Psoas muscle (tissue), 8 donors: ENCODE results near the gene JPH3. TPM values are rescaled to one million over a fixed set of nuclear protein-coding genes. Genes with fewer than 3 reads are reported as not detected.

Experiments
- ATAC-seq, 4 donors: fragments of 200-7000 bp; cut with Tn5 transposase; one replicate each; pipeline ENCODE4 v1.9.1; 2020; ENCODE audit warnings: moderate library complexity in 3 of 4, mild to moderate bottlenecking in 2 of 4
- DNase-seq, 2 donors: peaks; one replicate each; pipeline ENCODE4 v3.0.0-alpha.2; 2020
- H3K27ac ChIP-seq: fragments of 200-600 bp; one replicate; pipeline ENCODE4 v1.8.0; 2022
- H3K27me3 ChIP-seq, 3 donors: fragments of 200-600 bp in 1 of 3; one replicate each; pipeline versions ENCODE4 v1.6.1 to v1.8.0; 2013 to 2022; ENCODE audit warnings: low read length in 2 of 3, mild to moderate bottlenecking in 2 of 3, moderate library complexity in 1 of 3; ENCODE audit not compliant: insufficient read depth in 3 of 3
- H3K36me3 ChIP-seq, 2 donors: fragments of 200-600 bp in 1 of 2; one replicate each; pipeline versions ENCODE4 v1.6.1 to v1.8.0; 2013 to 2022; ENCODE audit warnings: low read depth in 1 of 2, mild to moderate bottlenecking in 1 of 2, moderate library complexity in 1 of 2; ENCODE audit not compliant: insufficient read depth in 1 of 2
- H3K4me1 ChIP-seq: fragments of 200-600 bp; one replicate; pipeline ENCODE4 v1.8.0; 2022
- H3K4me3 ChIP-seq: fragments of 200-600 bp; one replicate; pipeline ENCODE4 v1.8.0; 2022; ENCODE audit warnings: mild to moderate bottlenecking
- H3K9me3 ChIP-seq: fragments of 200-600 bp; one replicate; pipeline ENCODE4 v1.8.0; 2022
- CTCF ChIP-seq: fragments of 200-600 bp; IDR thresholded peaks from one replicate; pipeline ENCODE4 v1.8.0; 2022; ENCODE audit warnings: antibody characterized with exemption
- WGBS, 3 donors: extraction: QIAGEN DNeasy Blood & Tissue Kit; methylation state at CpG; one replicate each; pipeline versions ENCODE4 v1.1.6 to v1.1.7; 2013; 5-methylcytosine and 5-hydroxymethylcytosine counted together
- intact Hi-C, 2 donors: fragments of 100-400 bp; cut with DNase I; formaldehyde crosslinking; loops; one replicate each; pipeline versions ENCODE4 v1.11.0 to v1.14.2; 2022
- polyA plus RNA-seq, 3 donors: library from polyadenylated mRNA; stranded (reverse); fragments of 200-250 nt; gene quantifications; one replicate each; pipeline ENCODE4 v1.2.3, GENCODE V29; 2013
- total RNA-seq, 4 donors: library from RNA; stranded (reverse); fragmentation: NEBNext Ultra II Directional in 2 of 4; extraction: Animal tissue kit (Norgen Biotek cat#: 25700) in 2 of 4; gene quantifications; one replicate each; pipeline versions ENCODE4 v1.2.1 to v1.2.4, GENCODE V29; 2021 to 2023
- donor health status: healthy with polysubstance abuse.
- donor health status: DM: no; HTN: no; CAD: no; lungs with moderate emphysema.
- donor health status: Bipolar disorder and iron deficiency.
- donor health status: healthy.
- donor health status: DM: yes; HTN: yes; CAD: no.
- donor health status: DM: no; HTN: no; CAD: no.
- donor health status: DM: no; HTN: no; CAD: no.
- donor health status: DM: yes; HTN: yes; CAD: no.

Gene JPH3
- total and polyA plus RNA-seq, 7 donors = 0.03 to 0.13 (median 0.04) TPM; not detected in 2

- no peak overlapping the region for H3K27ac ChIP-seq
- intact Hi-C loops = no loop called here
- no peak for ATAC-seq
- WGBS, 3 donors = 81 to 83% (median 81%) methylated on average over 18 of the region's 18 CpGs
- H3K4me3 ChIP-seq = no peak overlapping the region
- H3K4me1 ChIP-seq = no peaks in the 10 kb centered on the region
- no peaks in the 10 kb centered on the region for H3K9me3 ChIP-seq
- TF ChIP-seq CTCF = no peak
- DNase-seq = no peak
- peaks cover 0 to 18% of the 10 kb centered on the region in 2 donors for H3K36me3 ChIP-seq
- no peaks in the 10 kb centered on the region for H3K27me3 ChIP-seq
Observed at GRCh38 chr16:87696726-87697125, 94.4 kb downstream of the JPH3 start.

DNA sequence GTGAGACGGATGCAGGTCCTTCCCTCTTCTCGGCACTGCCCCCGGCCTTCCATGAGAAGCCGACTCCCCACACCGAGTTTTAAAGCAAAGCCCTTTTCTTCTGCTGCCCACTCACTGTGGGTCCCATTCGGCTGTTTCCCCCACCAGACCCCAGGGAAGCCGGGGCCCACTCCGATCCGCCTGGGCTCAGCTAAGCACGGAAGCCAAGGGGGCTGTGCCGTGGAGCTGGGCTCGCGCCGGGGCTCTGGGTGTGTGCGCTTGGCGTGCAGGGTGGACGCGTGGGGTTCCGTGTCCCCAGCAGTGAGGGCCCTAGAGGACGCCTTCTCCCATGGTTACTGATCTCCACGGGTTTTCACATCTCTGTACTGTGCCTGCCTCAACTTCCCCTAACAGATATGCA is 94.9 kb downstream of the JPH3 start:
- no peak for TF ChIP-seq CTCF

DNA sequence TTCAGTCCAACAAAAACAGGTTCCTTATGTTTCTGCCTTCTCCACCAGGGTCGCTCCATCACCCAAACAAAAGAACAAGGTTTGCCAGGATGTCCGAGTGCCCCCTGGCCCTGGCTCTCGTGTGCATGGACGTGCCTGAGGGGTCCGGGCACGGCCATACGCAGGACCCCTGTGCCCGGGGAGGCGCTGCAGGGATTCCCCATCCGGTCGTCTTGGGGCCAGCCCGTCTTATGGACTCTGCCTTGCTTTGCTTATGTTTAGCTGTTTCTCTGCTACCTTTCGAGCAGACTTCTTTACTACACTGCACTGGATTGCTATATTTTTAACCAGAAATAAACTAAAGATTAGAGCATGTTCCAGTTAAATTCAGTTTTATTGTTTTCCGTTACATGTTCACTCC is 95.5 kb downstream of the JPH3 start:
- no peak for DNase-seq
- H3K4me1 ChIP-seq = no peaks in the 10 kb centered on the region
- H3K4me3 ChIP-seq = no peak overlapping the region
- H3K27me3 ChIP-seq = no peaks in the 10 kb centered on the region
- ATAC-seq = no peak
- no peaks in the 10 kb centered on the region for H3K9me3 ChIP-seq
- intact Hi-C loops = no loop called here
- 93 to 96% (median 94%) methylated on average over 14 of the region's 14 CpGs for WGBS, 3 donors
- H3K36me3 ChIP-seq = peaks cover 0 to 23% of the 10 kb centered on the region in 2 donors
- H3K27ac ChIP-seq = no peak overlapping the region
- TF ChIP-seq CTCF = no peak

More for the DNA sequence above, 94.9 kb downstream of the JPH3 start:
- Histone ChIP-seq H3K9me3 (no peaks in the 10 kb centered on the region), H3K27me3 (no peaks in the 10 kb centered on the region), H3K36me3 (peaks cover 0 to 18% of the 10 kb centered on the region in 2 donors), H3K4me1 (no peaks in the 10 kb centered on the region), H3K4me3 (no peak overlapping the region), H3K27ac (no peak overlapping the region)
- intact Hi-C loops = no loop called here
- DNase-seq (no peak), ATAC-seq (no peak)
- WGBS, 3 donors = 92 to 95% (median 93%) methylated on average over 20 to 21 of the region's 21 CpGs

DNA sequence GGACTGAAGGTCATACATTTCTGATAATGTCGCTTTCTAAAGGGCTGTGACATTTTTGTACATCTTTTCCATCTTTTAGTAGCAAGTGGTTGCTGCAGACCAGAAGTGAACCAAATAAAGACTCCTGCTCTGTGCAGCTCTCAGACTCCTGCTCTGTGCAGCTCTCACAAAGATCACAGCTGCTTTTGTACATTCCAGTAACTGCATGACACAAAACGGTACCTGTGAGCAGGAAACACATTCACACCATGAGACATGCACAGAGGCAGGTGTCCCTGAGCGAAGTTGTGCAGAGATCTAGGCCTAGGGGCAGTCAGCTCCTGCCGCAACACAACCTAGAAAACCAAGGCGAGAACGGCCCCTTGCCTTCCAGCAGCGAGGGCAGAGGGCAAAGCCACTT is 95.9 kb downstream of the JPH3 start:
- no peak overlapping the region for H3K4me3 ChIP-seq
- ATAC-seq (no peak), DNase-seq (no peak)
- H3K36me3 ChIP-seq = peaks cover 0 to 27% of the 10 kb centered on the region in 2 donors
- no peaks in the 10 kb centered on the region for H3K4me1 ChIP-seq
- no peak for TF ChIP-seq CTCF
- H3K27ac ChIP-seq = no peak overlapping the region
- intact Hi-C loops = no loop called here
- WGBS, 3 donors = 92 to 96% (median 94%) methylated on average over 7 of the region's 7 CpGs
- no peaks in the 10 kb centered on the region for H3K27me3 ChIP-seq
- H3K9me3 ChIP-seq = no peaks in the 10 kb centered on the region

DNA sequence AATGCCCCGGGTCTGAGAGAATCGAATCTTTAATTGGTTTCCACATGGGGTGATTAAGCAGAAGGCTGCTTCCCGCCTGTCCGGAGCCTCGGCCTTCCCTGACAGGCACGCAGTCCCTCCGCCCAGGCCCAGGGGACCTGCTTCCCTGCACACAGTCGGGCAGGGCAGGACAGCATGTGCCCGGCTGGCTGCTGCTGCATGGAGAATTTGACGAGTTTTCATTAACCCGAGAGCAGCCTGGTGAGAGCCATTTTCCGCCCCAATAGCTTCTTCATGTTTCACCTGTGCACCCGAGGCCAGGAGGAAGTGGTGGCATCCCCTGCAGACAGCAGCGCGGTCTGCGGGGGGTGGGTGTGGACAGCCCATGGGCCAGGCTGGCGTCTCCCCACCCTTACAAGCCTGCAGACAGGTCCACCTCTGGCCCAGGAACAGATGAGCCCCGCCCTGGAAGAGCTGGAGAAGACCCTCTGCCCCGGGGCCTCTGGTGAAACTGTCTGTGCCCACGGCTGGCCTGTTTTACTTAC is 96.4 kb downstream of the JPH3 start:
- no peak for DNase-seq
- intact Hi-C loops = no loop called here
- H3K4me1 ChIP-seq = no peaks in the 10 kb centered on the region
- no peaks in the 10 kb centered on the region for H3K27me3 ChIP-seq
- no peak for TF ChIP-seq CTCF
- ATAC-seq = no peak
- 79 to 83% (median 82%) methylated on average over 20 of the region's 20 CpGs for WGBS, 3 donors
- no peak overlapping the region for H3K27ac ChIP-seq
- no peak overlapping the region for H3K4me3 ChIP-seq
- H3K36me3 ChIP-seq = peaks cover 0 to 31% of the 10 kb centered on the region in 2 donors
- H3K9me3 ChIP-seq = no peaks in the 10 kb centered on the region
